ENCODE measurements around the gene CD52.
A peak's percentile ranks its signal among the peaks of the same experiment; 100 is the strongest.
"Not testable (repeated sequence)": the region's sequence is repeated elsewhere in the genome, so short reads cannot be mapped to it uniquely, and the experiment has no call there.

The CD52 gene

DNA sequence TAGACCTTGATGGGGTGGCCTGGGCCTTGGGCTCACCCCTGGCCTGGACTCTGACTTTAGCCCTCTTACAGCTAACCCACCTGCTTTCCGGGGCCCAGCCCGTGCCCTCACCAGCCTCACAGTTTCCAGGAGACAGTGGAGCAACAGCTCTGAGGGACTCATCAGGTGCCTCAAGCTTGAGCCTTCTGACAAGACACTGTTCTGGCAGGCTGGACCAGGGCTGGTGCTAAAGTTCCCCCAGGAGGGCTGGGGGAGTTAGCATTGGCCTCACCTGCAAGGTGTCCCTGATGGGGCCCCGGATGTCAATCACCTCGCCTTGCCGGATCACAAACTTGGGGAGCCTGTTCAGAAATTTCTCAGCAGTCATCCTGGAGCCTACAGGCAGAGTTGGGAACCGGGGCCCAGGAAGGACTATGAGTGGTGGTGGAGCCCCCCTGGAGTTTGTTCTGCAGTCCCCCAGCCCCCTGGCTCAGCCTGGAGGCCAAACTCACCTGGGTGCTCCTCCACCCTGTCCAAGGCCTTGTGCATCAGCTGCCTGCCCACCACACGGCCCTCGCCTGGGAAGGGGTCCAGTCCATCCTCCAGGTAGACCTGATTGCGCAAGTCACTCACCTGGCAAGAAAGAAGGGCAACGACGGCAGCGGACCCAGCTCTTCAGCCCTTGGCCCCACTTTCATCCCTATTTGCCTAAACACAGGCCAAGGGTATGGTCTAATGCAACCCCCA is 33.7 kb upstream of the CD52 start:
- no peak for DNase-seq

DNA sequence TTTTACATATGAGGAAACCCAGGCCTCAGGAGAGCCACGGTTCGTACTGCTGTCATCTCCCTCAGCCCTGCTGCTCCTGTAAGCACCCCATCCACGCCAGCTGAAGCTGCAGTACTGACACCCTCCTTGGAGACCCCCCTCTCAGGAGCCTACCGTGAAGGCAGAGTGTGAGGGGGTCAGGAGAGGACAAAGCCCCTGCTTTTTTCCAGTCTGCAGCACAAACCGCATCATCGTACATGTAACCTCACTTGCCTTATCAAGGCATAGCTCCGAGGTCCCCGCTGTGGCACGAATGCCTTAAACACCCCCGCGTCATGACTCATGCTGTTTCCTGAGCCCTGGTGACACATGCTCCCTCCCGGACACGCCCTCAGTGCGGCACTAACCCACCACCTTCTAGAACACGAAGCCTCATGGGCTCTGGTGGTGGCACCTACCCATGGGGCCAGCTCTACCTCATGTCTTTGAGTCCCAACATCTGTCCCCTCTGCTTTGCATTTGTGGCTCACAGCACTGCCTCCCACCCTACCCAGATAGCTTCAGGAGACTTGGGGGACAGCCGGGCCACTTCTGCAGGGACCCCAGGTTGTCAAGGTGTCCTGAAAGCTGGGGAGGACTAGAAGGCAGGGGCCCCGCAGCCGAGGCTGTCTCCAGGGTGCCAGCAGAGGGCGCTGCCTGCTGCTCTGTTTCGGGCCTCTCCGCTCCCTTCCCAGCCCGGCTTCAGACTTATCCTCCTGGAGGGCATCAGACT is 33.0 kb upstream of the CD52 start:
- peak in 23 of 58 donors; percentile 7 to 68 (median 27) for DNase-seq

DNA sequence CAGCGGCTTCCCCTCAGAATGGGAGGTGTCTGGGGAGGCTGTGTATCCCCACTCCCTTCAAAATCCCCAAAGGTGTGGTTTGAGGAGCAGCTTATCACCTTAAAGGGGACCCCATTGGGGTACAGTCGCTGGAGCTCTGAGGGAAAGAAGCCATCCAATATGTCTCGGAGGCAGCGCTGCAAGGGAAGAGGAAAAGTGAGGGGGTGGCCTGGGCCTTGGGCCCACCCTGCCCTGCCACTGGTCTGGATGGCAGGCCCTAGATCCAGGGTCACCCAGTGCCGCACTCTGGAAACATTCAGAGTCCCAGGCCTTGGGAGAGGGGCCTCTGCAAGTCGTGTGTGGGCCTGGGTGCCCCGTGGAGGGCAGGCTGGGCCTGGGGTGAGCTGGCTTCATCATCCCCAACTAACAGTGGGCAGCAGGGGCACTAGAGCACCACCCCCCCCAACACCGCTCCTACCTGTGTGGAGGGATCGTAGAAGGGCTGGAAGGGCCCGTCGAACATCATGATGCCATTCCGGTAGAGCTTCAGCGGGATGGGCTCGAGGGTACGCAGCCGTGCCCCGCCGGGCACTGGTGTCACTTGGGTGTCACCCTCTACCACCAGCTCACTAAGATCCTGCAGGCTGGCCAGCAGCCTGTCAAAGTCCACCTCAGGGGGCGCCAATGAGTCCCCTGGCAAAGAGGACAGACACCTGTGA is 32.2 kb upstream of the CD52 start:
- DNase-seq = no peak

DNA sequence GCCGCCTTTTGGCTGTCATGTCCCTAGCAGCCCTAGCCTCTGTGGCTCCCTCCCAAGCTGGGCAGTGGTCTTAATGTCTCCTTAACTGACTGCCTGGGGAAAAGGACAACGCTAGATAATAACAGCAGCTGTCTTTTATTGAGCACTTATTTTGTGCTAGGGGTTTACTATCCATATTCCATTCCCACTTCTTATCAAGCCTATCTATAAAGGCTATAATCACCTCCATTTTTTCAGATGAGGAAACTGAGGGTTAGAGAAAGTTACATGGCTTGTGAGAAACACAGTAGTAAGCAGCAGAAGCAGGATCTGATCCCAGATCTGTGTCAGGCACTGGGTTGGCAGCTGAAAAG is 31.7 kb upstream of the CD52 start:
- no peak for DNase-seq

DNA sequence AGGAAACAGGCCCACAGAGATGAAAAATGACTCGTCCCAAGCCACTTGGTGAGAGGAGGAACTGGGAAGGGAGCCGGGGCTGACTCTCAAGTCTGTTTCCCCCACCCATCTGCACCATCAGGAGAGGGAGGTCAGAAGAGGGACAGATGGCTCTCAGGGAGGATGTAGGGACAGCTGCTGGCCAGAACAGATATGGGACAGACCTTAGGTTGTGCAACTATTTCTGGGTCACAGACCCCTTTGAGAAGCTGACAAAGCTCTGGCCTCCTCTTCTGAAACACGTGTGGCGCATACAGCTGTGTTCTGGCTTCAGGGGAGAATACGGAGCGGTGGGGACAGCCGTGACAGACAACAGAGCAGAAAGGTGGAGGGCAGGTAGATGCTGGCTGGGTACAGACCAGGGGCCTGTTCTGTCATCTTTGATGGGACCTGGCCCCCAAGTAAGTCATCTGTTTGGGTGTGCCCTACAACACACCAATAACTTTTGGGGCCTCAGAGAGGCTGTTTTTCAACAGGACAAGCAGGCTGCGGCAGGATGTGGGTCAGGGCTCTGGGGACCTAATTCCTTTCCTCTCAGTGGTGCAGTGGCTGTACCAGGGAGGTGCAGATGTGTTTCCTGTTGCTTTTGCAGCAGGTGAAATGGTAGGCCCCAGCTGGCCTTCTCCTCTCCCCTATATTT is 30.6 kb upstream of the CD52 start:
- no peak for DNase-seq

DNA sequence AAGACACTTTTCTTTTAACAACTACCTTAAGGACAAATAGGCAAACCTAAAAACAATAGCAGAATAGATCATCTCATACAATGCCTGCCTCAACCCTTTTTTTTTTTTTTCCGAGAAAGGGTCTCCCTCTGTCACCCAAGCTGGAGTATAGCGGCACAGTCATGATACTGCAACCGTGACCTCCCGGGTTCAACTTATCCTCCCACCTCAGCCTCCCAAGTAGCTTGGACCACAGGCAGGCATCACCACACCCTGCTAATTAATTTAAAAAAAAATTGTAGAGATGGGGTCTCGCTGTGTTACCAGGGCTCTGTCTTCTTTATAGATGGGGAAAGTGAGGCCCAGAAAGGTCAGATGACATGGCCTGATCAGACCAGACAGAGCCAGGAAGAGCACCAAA is 29.9 kb upstream of the CD52 start:
- no peak for DNase-seq

DNA sequence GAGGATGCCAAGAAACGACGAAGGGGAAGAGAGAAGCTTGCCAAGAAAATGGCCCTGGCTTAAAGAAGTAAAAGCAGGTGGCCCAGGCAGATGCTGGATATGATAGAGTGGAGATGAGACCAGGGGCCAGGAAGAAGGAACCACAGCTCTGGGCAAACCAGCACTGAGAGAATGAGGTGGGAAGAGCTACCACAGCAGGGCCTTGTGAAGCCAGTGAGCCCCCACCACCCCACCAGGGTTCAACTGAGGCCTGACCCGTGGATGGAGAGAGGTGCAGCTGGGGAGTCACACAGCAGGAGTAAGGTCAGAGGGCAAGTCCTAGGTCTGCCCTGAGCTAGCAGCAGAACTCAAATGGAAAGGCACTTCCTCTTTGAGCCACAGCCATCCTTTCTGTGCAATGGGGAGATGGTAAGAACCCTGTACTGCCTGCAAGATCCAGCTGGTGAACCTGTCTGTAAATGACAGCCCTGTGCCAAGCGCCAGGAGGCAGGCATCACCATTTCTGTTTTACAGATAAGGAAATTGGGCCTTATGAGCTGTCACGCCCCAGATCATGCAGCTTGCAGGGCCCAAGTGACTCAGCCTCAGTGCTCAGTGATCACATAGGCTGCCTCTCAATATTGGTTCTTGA is 29.3 kb upstream of the CD52 start:
- DNase-seq = peak in 1 of 58 donors; percentile 30

DNA sequence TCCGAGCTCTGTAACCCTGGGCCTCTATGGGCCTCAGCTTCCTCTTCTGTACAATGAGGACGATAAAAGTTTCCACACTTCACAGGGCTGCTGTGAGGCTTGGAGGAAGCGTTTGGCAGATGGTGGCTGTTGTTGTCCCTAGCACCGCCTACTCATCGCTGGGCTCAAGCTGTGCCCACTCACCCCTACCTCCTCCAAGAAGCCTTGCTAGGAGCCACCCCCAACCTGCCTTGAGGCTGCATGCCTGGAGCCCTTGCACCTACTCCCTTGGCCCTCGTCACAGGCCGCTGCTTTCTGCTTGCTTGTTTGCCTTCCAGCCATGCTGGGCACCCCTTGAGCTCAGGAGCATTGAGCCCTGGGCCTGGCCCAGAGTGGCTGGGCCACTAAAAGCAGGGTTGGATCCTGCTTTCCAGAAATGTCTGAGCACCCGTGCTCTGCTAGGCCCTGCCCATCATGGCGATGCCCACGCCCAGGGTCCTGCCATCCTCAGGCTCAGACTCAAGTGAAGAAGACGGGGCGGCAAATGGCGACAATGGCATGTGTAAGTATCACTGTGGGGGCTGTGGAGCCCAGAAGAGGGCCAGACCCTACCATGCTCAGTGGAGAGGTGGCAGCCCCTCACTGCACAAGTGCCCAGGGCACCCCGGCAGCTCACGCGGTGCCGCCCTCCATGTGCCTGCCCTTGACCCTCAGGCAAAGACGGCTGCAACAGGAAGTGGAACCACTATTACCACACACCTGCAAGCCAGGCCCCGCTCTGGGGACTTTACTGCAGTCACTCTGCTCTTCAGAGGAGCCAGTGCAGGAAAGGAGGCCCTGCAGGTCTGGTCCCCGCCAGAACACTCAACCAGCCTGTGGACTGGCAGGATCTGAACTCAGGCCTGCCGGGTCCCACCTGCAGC is 28.3 kb upstream of the CD52 start:
- peak in 30 of 58 donors; percentile 14 to 75 (median 38) for DNase-seq

DNA sequence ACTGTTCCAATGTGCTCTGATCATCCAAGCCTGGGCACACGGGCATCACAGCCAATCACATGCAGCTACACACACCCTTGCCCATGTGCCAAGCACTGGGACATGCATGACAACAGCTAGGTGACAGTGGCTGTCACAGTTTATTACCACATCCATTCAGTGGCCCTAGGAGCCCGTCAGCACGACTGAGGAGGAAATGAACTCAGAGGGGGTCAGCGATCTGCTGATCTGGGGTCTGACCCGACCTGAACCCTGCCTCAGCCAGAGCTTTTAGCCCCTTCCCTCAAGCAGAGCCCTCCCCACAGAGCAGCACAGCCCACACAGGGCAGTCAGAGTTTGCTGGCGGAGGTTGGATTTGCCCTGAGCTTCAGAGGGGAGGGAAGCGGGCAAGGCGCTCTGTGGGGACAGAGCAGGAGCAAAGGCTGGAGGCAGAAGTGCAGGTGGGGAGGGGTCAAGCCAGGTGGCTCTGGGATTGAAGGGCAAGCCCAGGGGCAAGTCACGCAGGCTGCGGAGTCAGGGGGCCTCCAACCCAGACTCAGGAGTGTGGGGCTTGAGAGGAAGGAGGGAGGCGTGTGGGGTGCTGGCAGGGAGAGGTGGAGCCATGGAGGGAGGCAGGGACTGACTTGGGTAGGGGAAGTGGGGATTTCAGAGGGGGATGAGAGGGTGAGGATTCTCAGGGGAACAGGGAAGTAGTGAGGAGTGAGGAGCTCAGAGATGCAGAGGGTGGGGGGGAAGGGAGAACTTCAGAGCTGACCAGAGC is 27.5 kb upstream of the CD52 start:
- no peak for DNase-seq

DNA sequence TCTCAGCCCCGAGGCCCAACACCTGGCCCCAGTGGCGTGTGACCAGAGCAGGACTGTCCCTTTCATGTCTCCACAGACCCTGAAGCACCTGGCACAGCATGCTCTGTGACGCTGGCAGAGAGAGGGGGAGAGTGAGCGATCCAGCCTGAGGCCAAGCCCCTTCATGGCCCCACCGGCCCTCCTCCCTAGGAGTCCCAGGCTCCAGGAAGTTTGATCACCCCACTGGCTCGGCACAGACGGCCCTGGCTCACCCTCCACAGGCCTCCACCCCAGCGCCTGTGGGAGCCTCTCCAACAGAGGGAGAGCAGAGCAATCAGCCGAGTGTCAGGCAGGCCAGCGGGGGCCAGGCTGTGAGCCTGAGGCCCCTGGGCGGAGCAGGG is 26.9 kb upstream of the CD52 start:
- no peak for DNase-seq

DNA sequence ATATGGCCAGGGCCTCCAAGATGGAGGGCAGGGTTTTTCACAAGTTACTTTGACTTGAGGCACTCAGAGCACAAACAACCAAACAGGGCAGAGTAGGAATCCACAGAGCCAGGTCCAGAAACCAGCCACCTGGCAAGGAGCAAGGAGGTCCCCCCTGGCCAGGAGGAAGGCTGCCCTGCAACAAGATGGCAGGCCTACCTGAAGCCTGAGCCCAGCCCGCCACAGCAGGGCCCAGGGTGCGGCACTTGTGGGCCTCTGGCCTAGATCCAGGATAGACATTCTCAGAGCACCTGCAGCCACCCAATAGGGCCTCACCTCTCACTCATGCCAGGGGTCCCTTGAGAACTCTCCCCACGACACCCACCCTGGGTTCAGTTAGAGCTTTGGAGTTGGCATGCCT is 26.3 kb upstream of the CD52 start:
- DNase-seq = no peak

DNA sequence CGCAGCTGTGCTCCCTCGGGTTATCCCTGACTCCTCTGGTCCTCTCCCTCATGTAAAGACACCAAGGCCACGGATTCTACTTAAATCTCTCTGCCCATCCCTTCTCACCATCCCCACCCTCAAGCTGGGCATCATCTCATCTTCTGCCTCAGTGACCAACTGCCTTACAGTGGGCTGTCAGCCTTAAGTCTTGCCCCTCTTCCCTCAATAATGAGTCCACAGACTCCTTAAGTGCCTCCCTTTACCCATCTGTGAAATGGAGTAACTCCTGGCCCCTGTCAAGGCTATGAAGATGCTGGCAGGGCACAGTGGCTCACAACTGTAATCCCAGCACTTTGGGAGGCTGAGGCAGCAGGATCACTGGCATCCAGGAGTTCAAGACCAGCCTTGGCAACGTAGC is 25.8 kb upstream of the CD52 start:
- DNase-seq = no peak

DNA sequence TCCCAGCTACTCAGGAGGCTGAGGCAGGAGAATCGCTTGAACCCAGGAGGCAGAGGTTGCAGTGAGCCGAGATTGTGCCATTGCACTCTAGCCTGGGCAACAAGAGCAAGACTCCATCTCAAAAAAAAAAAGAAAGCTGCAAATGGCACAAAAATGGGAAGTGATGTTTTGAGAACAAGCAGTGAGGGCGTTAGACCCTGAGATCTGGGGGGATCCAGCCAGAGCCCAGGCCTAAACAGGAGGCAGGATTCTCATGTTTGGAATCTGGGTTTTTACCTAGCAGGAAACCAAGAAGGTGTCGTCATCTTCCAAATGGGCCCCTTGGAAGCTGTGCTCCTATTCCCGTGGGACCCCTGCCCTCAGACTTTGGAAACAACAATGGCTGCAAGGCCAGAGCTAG is 25.0 kb upstream of the CD52 start:
- DNase-seq = not testable (repeated sequence)

DNA sequence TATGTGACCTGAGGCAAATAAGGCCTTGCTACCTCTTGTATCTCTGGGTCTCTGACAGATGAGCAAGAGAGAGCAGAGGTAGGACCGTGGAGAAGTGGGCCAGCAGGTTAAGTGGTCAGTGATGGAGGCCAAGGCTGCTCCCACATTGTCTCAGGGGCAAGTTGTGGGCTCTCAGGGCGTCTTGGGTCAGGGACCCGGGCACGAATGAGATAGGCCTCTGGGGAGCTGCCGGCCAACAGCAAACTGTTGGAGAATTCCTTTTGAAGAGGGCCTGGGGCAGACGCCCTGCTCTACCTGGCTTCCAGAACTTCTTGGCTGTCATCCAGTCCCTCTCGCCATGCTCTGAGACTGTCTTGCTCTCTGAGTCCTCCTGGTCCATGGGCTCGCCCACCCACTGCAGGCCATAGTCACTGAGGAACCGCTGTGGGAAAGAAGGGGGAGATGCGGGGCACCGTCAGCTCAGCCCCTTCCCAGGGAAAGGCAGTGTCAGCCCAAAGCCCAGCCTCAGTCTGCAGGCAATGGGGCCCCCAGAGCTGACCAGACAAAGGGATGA is 23.8 kb upstream of the CD52 start:
- DNase-seq = no peak

DNA sequence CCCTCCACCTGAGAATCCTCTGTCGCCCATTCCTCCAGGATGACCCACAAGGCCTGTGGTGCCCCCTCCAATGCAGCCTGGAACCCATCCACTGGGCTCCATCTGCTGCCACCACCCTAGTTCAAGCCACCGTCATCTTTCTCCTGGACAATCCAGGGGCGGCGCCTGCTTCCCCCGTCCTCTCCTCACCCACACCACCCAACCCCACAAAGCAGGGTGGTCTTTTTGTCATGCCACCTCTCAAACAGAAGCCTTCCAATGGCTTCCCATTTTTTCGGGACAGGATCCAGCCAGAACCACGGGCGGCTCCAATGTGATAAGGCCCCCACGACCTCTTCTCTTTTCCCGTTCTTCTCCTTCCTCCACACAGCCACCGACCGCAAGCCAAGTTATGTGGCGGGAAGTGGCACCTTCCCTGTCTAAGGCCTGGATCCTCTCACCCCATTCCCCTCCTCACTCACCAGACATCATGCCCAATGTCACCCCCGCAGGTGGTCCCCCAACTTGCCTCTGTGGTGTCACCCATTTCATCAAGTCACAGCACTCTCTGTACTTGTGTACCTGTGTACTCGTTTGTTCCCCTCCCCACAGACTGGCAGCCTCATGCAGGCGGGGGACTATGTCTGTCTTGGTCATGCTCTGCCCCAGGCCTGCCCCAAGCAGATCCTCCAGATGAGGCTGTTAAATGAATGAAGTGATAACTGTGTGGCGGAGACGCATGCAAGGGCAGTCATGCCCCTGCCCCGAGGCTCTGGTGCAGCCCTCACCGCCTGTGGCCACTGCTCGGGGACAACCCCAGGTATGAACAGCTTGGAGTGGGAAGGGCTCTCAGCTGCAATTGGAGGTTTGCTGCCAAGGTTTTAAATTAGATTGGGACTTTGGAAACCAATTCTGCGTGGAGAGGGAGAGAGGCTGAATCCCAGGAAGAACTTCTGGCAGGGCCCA is 22.3 kb upstream of the CD52 start:
- DNase-seq = no peak

DNA sequence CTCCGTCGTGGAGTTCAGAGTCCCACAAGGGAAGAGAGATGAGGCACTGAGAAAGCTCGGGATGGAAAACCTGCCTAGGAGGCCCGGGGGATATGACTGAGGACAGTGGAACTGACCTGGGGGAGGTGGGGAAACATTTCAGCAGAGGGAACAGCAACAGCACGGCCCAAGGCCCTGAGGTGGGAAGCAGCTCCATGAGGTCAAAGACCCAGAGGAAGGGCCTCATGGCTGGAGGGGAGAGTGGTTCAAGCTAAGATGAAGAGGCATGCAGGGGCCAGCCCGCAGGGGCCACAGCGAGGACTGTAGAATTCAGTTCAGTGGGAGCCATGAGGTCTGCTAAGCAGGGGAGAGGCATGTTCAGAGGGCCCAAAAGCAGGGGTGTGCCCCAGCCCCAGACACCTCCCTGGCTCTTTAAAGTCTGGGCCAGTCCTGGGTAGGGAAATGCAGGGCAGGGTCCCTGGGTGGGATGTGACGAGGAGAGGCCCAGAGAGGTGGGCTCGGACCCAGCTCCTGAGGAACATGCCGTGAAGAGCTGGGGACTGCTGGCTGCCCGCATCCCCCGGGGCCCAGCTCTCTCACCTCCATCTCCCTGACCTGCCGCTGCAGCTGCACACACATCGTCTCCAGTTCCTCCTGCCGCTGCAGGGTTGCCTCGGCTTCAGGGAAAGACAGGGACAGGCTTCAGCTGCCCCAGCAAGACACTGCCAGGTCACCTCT is 21.3 kb upstream of the CD52 start:
- no peak for DNase-seq

DNA sequence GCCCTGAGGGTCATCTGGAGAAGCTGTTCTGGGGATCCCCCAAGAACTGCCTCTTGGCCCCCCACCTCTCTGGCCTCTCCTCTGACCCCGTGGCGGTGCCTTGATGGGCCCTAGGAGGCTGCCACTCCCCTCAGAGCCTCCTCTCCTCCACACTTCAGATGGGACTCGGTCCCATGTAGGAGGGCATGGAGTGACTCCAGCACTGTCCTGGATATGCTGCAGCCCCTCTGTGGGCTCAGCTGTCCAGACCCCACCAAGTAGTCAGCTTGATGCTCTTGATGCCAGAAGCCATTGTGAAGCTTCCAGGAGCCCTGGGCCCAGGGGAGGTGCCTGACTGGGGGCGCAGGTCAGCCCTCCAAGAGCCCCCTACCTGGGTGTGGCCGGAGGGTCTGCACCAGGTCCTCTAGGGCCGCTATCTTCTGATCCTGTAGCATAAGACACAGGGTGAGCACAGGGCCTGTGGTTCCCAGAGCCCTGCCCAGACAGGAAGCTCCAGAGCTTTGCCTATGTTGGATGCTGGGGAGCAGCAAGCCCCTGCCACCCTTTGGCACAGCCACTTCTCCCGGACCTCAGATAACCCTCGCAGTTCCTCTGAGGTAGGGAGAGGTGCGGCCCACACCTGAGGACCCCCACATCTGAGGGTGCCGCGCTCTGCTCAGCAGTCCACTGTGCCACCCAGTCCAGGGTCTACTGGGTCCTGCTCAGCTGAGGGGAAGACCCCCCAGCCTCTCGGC is 20.5 kb upstream of the CD52 start:
- DNase-seq = no peak

Measured in anterior cingulate cortex (tissue), 58 donors.